Suppressor macrophage treated with lipopolysaccharide for 4 hours (primary cell): ENCODE data around the gene MRGPRE.
"Not testable (repeated sequence)": the region's sequence is repeated elsewhere in the genome, so short reads cannot be mapped to it uniquely, and the experiment has no call there.

Experiments
- DNase-seq: peaks from one replicate; pipeline ENCODE4 v3.0.0-alpha.2; 2020

MRGPRE gene, protein sequence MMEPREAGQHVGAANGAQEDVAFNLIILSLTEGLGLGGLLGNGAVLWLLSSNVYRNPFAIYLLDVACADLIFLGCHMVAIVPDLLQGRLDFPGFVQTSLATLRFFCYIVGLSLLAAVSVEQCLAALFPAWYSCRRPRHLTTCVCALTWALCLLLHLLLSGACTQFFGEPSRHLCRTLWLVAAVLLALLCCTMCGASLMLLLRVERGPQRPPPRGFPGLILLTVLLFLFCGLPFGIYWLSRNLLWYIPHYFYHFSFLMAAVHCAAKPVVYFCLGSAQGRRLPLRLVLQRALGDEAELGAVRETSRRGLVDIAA

DNA sequence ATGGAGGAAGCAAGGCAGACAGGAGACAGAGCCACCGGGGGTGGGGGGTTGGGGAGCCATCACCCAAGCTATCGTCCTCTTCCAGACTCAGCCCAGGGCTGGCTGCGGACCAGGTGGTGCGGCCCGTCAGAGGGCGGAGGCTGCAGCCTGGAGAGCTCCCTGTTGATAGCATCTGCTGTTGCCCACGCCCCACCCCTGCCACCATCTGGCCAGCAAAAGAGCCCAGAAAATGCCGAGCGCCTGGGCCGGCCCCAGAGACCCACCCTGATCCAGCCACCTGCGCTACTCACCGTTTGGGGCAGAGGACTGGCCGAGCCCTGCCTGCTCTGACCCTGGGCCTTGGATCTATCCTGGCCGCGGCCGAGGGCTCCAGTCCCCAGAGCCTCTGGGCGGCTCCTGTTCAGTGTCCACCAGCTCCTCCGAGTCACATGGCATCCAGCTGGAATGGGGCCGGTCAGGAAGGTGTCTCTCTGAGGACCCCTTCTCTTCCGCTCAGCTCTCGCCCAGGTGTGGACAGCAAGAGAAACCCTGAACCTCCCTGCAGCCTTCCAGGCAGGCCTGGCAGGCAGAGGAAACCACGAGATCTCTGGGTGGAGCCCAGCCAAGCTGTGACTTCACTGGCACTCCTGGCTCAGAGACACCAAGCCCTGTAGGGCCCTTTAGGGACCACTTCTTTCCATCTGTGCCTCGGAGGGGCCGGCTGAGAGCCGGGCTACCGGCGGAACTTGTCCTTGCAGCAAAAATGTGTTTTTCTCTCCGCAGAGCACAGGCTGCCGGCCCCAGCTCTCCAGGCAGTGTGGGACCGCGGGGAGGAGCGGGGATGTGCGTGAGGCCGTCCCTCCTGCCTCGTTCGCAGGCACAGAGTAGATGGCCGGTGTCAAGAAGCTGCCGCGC lies at the start of gene MRGPRE:
MRGPRE (minus strand) TSS at position 567 of the 894 bp plus-strand sequence. CDS start 3,618 bp downstream, outside the sequence.
- DNase-seq, result no peak

DNA sequence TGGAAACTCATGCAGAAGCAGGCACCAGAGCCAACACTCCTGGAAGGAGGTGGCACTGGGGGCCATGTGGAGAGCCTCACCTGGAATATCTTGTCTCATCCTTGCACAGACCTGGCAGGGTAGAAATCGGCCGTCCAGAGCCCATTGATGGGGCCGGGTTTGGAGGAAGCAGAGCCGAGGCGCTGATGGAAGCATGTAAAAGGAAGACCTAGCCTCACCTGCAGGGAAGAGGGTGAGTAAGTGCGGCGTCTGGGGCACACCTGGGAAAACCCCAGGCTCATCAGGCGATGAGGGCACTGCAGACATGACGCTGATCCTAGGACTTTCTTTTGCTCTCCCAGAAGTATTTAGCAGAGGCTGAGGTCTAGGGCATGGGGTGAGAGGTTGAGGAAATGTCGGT lies 48.9 kb upstream of the MRGPRE start:
- DNase-seq, result not testable (repeated sequence)

DNA sequence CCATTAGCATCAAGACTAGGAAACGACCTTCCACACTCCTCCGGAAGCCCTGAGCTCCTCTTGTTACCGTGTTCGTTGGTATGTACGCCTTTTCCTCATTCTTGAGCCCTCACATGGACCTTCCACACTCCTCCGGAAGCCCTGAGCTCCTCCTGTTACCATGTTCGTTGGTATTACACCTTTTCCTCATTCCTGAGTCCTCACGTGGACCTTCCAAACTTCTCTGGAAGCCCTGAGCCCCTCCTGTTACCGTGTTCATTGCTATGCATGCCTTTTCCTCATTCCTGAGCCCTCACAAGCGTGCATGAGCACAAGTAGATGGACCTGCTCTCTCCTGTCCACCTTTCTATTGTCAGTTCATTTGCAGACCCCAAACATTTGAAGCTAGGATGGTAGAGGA lies 48.4 kb upstream of the MRGPRE start:
- DNase-seq, result not testable (repeated sequence)

DNA sequence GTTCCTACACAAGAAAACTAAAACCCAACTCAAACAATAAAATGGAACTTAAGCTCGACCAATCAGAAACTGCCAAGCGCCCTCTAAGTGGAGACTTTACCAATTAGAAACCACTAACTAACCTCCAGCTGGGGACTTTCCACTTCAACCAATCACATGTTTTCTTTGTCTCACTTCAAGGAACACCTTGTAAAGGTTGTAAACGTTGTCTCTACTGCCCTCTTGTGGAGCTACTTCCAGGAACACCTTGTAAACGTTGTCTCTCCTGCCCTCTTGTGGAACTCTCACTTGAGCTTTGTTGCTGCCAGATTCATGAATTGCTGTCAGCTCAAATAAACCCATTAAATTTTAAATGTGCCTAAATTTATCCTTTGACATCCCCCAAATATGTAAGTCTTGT lies 46.7 kb upstream of the MRGPRE start:
- not testable (repeated sequence) for DNase-seq

DNA sequence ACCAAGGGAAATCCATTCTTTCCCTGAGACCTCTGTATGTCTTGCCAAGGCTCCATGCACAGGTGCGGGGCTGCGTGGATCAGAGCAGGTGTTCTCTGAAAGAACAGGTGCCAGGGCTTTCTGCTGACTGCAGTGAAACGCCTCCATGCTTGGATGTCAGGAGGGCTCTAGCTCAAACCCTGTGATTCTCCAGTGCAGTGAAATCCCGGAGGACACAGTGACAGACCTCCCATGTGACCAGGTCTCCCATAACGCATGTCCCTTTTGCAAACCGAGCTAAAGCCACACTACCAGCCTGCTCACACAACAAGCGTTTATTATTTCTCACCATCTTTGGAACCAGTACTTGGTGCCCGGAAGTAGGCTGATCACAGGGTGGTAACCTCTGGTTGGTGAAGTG lies 41.4 kb upstream of the MRGPRE start:
- DNase-seq, result not testable (repeated sequence)

DNA sequence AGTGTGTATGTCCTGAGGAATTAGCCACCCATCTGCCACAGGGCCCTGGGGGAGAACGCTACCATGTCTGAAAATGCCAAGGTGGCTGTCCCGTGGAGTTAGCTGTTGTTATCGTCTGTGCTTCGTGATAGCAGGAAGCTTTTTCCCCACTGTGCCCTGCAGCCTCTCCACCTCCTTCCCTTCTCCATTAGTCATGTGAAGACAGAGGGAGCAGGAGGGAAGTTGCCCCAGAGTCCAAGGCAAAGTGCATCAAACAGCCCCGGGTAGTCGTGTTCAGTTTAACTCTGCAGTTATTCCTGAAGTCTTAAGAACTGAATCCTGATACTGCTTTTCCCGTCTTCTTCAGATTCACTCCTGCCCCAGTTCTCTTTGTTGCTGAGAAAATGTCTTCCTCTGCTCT lies 30.3 kb upstream of the MRGPRE start:
- not testable (repeated sequence) for DNase-seq

DNA sequence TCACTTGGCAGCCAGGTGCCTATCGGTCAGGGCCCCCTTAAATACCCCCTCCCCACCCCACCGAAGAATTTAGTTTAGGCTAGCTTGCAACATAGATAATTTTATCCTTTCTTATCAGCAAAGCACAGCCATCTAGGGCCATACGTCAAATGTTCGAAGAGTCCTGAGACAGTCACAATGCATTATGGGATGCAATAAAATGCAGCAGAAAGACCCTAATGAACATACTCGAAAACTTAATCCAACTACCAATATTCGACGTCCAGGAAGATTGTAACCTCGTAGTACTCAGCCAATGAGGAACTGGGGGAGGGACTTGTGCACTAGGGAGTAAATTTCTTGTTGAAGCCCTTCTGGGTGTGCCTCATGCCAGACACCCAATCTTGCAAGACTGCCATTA lies 29.6 kb upstream of the MRGPRE start:
- DNase-seq, result not testable (repeated sequence)

DNA sequence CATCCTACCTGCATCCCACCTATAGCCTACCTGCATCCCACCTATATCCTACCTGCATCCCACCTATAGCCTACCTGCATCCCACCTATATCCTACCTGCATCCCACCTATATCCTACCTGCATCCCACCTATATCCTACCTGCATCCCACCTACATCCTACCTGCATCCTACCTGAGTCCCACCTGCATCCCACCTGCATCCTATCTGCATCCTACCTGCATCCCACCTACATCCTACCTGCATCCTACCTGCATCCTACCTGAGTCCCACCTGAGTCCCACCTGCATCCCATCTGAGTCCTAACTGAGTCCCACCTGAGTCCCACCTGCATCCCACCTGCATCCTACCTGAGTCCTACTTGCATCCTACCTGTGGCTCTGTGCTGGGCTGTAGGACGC lies 25.3 kb upstream of the MRGPRE start:
- not testable (repeated sequence) for DNase-seq

DNA sequence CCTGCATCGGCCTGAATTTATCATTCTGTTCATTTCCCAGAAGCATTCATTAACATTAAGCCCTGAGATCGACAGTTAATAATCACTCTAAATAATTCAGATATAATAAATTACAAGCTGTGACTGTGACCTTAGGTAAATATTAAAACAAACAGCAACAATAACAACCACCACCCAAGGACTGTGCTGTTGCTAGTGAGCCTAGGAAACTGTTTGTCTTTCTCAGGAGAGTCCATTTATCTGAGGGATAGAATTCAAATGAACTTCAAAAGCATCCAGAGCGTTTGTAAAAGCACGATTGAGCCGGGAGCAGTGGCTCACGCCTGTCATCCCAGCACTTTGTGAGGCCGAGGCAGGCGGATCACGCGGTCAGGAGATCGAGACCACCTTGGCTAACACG lies 23.0 kb upstream of the MRGPRE start:
- not testable (repeated sequence) for DNase-seq

DNA sequence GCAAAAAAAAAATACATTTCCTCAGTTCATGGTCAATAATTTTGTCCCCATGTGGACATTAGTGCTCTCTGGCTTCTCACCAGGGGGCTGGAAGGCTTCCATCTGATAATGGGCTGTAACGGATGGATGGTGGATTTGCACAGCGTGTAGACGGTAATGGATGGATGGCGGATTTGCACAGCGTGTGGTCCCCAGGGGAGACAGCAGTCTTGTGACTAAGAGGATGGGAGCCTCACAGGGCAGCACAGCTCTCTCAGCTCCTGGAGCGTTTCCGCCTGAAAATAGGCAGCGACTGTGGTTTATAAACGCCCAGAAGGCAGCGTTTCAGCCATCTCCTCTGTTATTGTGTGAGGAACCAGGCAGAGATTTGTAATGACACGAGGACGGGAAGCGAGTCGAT lies 22.6 kb upstream of the MRGPRE start:
- not testable (repeated sequence) for DNase-seq

DNA sequence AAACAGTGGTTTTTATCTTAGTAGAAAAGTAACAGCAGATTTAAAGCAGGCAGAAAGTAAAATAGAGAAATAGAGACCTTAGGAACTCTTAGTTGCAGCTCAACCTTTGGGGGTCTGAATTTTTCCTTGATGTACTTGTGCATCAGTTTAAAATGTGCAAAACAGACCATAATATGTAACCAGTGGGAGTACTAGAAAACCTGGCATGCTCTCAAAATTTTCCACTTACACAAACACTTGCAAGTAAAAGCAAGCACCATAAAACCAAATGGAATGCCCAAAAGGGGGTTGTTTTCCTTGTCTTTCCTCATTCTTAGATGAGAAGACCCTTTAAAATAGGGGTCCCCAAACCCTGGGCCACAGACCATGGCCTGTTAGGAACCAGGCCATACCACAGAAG lies 12.9 kb upstream of the MRGPRE start:
- DNase-seq, result no peak

DNA sequence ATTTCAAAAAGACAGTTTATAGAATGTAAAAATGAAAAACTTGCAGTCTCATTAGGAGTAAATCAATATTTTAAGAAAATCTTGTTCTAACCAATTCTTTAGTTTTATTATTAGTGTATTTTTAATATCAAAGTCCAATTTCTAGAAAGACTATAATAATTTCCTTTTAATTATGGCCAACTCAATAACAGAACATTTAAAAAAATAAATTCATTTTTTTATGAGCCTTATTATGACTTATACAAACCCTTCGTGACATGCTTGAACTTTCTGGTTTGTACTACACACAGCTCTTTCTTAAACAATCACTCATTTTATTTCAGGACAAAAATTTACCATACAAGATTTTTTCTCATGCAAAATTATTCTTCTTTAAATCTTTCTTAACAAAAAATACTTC lies 11.7 kb upstream of the MRGPRE start:
- DNase-seq, result no peak

DNA sequence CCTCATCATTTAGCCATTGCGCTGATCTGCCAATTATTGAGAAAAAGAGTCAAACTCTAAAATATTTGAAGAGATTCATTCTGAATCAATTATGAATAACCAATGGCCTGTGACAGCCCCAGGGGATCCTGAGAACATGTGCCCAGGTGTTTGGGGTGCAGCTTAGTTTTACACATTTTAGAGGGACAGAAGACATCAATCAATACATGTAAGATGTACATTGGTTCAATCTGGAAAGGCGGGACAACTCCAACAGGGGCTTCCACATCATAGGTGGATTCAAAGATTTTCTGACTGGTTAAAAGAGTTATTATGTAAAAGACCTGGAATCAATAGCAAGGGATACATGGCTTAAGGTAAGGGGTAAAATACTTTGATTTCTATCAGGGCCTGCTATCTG lies 4.9 kb upstream of the MRGPRE start:
- DNase-seq, result no peak

DNA sequence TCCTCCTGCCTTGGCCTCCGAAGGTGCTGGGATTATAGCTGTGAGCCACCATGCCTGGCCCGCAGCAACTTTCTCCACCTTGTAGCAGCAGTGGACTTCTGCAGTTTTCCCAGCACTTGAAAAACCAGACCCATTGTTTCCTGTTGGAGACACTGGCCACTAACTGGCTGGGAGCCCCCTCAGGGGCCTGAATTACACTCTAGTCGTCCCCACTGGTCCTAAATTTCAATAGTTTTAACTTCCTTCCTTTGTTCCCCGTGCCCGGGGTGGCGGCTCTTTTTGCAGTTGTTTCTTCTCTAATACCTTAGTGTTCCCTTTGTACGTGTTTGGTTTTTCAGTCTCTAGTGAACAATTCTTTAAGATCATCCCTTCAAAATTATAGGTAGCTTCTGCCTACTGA lies 2.6 kb upstream of the MRGPRE start:
- DNase-seq, result no peak

DNA sequence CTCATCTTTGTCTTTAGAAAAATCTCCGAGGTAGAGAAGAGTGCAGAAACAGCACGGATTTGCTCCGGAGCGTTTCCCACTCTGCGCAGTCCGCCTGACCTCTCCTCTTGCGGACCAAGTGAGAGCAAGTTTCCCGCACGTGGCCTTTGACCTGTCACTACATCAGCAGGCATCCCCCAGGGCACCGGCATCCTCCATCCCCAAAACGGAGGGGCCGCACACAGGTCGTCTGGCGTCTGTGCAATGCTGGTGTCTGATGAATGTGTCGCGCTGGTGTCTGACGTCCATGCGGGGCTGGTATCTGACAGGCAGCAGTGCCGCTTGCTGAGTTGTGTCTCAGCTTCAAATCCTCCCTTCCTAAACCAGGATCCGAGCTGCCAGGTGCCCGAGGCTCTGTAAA lies 739 bp upstream of the MRGPRE start:
- no peak for DNase-seq

DNA sequence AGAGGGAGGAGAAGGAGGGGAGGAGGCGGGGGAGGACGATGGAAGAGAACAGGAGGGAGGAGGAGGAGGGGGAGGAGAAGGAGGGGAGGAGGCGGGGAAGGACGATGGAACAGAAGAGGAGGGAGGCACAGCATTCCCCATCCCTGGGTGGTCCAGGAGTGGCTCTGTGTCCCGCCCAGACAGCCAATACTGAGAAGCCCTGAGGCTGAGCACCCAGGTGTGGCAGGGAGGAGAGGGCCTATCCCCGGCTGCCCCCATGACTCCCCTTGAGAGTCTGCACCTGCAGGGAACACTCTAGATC lies 717 bp downstream of the MRGPRE start:
- DNase-seq, result no peak

DNA sequence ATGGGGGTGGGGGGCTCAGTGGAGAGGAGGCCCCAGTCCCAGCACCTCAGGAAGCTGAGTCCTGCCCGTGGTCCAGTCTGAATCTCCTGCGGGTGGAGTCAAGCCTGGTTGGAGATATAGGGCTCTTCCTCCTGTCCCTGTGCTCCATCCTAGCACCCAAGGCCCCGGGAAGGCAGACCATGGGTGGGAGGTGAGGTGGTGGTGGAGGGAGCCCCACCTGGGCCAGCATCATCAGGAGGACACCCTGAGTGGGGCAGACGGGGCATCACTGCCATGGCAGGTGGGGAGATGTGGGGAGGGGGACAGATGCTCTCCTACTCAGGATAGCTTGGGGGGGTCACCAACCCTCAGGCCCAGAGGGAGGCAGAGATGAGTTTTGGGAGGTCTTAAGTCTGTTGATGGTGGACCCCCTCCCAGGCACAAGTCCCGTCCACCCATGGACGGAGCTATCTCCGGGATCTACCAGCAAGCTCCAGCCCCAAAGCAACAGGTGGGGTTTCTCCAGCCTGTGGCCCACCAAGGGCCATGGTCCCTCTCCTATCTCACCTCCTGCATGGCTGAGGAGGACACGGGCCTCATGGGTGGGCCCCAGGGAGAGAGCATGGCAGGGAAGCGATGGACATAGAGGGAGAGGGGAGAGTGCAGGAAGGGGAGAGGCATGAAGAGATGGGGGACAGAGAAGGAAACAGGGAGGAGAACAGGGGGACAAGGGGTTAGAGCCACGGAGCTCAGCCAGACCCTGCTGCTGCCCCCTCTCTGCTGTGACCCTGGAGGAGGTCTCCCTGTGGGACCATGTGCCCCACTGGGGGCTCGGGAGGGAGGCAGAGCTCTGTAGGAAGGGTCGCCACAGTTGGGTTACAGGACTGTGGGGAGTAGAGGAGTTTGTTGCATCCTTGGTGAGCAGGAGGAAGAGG lies 1.3 kb downstream of the MRGPRE start:
- no peak for DNase-seq

DNA sequence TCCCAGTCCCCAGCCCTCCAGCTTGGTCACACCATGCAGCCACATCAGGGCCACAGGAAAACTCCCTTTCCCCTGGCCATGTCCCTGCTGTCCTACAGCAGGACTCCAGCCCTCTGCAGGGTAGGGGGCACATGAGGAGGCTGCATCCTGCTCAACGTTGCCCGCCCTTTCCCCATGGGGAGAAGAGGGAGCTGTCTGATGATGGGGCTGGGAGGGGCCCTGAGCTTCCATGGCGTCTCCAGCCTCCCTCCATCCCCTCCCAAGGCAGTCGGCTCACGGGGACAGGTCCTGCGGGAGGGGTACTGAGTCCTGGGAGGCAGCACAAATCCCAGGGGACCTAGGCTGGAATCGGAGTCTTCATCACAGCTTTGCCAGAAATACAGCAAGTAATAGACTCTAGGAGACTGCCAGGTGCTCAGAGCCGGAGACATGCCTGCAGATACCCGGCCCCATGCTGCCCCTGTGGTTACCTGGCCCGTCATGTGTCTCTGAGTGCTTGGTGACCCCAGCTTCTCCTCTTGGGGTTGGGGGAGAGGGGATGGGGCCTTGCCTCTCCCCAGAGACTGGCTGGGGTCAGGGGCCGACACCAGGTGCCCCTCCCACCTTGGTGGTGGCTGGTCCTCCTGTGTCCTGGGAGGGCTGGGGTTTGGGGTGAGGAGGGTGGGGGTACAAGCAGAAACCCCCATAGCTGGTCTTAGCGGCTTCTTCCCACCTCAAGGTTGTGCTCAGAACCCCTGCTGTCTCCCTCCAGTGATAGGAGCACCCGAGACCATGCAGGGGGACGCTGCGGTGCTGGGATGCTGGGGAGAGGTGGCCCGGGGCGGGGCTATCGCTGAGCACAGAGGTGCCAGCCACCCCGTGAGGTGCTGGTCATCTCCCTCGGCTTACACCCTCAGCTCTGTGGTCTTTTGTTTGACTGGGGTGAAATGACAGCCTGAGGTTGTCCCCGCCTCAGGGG lies 2.3 kb downstream of the MRGPRE start:
- DNase-seq, result no peak

DNA sequence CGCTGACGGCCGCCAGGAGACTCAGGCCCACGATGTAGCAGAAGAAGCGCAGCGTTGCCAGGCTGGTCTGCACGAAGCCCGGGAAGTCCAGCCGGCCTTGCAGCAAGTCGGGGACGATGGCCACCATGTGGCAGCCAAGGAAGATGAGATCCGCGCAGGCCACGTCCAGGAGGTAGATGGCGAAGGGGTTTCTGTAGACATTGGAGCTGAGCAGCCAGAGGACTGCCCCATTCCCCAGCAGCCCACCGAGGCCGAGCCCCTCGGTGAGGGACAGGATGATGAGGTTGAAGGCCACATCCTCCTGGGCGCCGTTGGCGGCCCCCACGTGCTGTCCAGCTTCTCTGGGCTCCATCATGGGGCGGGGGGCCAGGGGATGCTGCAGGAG lies 3.8 kb downstream of the MRGPRE start:
- DNase-seq, result no peak

DNA sequence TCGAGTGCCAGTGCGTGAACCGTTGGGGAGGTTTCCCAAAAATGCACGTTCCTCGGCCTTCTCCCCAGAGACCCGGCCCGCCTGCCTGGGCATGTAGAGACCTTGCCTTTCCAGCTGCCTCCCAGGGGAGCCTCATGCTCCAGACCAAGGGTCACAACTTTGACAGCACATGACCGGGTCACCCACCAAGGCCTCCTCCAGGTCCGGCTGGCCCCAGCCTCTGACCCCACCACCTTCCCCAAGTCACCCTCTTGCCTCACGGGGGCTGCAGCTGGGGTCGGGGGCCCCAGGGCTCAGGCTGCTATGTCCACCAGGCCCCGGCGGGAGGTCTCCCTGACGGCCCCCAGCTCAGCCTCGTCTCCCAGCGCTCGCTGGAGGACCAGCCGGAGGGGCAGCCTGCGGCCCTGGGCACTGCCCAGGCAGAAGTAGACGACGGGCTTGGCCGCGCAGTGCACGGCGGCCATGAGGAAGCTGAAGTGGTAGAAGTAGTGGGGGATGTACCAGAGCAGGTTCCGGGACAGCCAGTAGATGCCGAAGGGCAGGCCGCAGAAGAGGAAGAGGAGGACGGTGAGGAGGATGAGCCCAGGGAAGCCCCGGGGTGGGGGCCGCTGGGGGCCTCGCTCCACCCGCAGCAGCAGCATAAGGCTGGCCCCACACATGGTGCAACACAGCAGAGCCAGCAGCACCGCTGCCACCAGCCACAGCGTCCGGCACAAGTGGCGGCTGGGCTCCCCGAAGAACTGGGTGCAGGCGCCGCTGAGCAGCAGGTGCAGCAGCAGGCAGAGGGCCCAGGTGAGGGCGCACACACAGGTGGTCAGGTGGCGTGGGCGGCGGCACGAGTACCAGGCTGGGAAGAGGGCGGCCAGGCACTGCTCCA lies 4.4 kb downstream of the MRGPRE start:
- no peak for DNase-seq
